H1 (cell line): ENCODE measurements around the gene TRIM59. TPM values are rescaled to one million over a fixed set of nuclear protein-coding genes. Genes with fewer than 3 reads are reported as not detected.

ENCODE experiments used
- CEBPB ChIP-seq: IDR thresholded peaks from 2 replicates; pipeline ENCODE4 v1.6.1; 2012; ENCODE audit warnings: low read depth, low read length
- CHD7 ChIP-seq: fragments of 300-600 bp; sonication (generic); IDR thresholded peaks from 2 replicates; pipeline ENCODE4 v1.7.1; 2012; ENCODE audit warnings: low read length, moderate library complexity, mild to moderate bottlenecking, inconsistent platforms; ENCODE audit not compliant: insufficient replicate concordance
- FOSL1 ChIP-seq: IDR thresholded peaks from 2 replicates; pipeline ENCODE4 v1.6.1; 2011; ENCODE audit warnings: mild to moderate bottlenecking, low read depth, low read length, moderate library complexity; ENCODE audit not compliant: insufficient read depth
- GTF2F1 ChIP-seq: IDR thresholded peaks from 2 replicates; pipeline ENCODE4 v1.6.1; 2012; ENCODE audit warnings: low read depth, low read length, improper control_type of control experiment, borderline replicate concordance
- JUND ChIP-seq: IDR thresholded peaks from 2 replicates; pipeline ENCODE4 v1.6.1; 2011; ENCODE audit warnings: mild to moderate bottlenecking, improper control_type of control experiment, low read length
- POU5F1 ChIP-seq: IDR thresholded peaks from 2 replicates; pipeline ENCODE4 v1.6.1; 2011; ENCODE audit warnings: low read depth, mild to moderate bottlenecking, low read length, moderate library complexity
- RBBP5 ChIP-seq: IDR thresholded peaks from 2 replicates; pipeline ENCODE4 v1.7.1; 2012; ENCODE audit warnings: low read depth, mild to moderate bottlenecking, inconsistent platforms, low read length, moderate library complexity, borderline replicate concordance
- RFX5 ChIP-seq: IDR thresholded peaks from 2 replicates; pipeline ENCODE4 v1.6.1; 2011; ENCODE audit warnings: low read depth, low read length, improper control_type of control experiment, borderline replicate concordance
- TAF1 ChIP-seq: IDR thresholded peaks from 2 replicates; pipeline ENCODE4 v1.6.1; 2011; ENCODE audit warnings: mild to moderate bottlenecking, low read depth, low read length
- polyA plus RNA-seq, 7 experiments: library from polyadenylated mRNA; depleted of rRNA in 3 of 7; stranded (reverse) in 5 of 7; unstranded in 2 of 7; fragments of >200 nt in 5 of 7; fragments of 200-250 nt in 2 of 7; gene quantifications; 1 replicate in 5 of 7; 2 replicates in 1 of 7; 4 replicates in 1 of 7; pipeline versions ENCODE4 v1.2.1 to v1.2.3, GENCODE V29; 2011 to 2013; ENCODE audit warnings: missing spikeins in 2 of 7, mixed read lengths in 2 of 7
- total RNA-seq: library from RNA; stranded (reverse); fragmentation: NEBNext Ultra II Directional; extraction: Animal tissue kit (Norgen Biotek cat#: 25700); gene quantifications from 2 replicates; pipeline ENCODE4 v1.2.1, GENCODE V29; 2021

TRIM59 gene
- total and polyA plus RNA-seq, 2 of the 8 experiments (the other 6 are each of a cell fraction or from before 2014, with no cell fraction given) = 11.6 to 53.4 TPM

GRCh38 chr3:160474416-160474838 lies 24.8 kb upstream of the TRIM59 start (continued):
- TF ChIP-seq CHD7 (no peak), TAF1 (no peak), POU5F1 (no peak), CEBPB (no peak), RBBP5 (no peak), RFX5 (no peak), FOSL1 (no peak), GTF2F1 (no peak), JUND (no peak)
